Measurements from ENCODE around the gene KCNJ11.
"Not testable (repeated sequence)": the region's sequence is repeated elsewhere in the genome, so short reads cannot be mapped to it uniquely, and the experiment has no call there.

- not testable (repeated sequence) for TF ChIP-seq CTCF, EP300 (IDR thresholded peaks at IDR 0.05)
These were observed 37.8 kb upstream of the KCNJ11 start for GRCh38 chr11:17426233-17426632.

Data from suprapubic skin (tissue), 3 donors.